Amniotic stem cell (primary cell): Measurements from ENCODE around the gene ADAMTSL1.

Experiments used
- DNase-seq: peaks from one replicate; lab custom pipeline; 2025; lab: John Stamatoyannopoulos, UW

Gene ADAMTSL1

DNA sequence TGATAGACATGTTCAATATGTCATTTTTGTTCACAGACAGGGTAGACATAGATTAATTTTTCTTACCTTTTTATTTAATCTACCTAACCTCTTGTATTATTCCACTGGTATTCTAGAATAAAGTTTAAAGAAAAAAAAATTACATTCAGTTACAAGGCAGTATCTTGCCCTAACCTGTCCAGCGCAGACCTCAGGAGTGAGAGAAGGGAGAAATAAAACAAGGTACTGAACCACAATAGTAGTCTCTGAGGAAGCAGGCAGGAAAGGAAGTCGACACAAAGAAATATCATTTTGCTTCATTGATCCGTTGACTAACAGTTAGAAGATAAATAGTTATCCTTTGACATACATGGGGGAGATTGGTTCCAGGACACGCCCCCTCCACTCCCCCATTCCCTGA, 12.5 kb upstream of the ADAMTSL1 start:
- no peak for DNase-seq

DNA sequence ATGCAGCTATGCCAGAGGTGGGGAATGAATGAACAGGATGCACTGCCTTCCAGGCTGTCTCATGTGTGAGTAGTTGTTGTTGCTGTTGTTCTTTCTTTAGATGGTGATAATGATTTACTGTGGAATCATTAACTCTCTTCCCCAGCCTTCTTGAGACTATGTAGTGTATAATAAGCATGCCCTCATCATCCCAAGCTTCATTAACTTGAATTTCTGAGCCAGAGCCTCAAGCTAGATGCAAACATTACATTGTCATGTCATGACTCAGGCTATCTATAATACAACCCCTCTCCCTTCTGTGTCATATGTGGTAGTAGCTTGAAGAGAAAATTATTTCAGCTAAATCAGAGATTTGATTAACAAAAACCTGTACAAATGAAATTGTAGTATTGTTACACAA, 10.0 kb upstream of the ADAMTSL1 start:
- DNase-seq: no peak

DNA sequence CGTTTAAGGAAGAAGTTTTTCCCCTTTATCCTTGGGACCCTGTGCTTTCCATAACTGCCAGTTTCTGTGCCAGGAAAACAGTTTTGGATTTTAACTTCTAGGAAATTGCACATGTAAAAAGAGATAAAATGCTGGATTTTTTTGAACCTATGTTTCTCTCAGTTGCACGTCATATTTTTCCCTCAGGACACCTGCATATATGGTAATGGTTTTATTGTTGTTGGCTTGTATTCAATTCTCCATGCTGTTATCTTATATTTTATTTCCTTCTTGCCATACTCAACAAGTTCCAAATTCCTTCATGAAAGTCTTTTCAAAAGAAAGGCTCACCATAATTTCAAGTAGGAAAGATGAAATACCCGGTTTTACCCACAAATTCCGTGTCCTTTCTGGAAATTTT, 7.9 kb upstream of the ADAMTSL1 start:
- no peak for DNase-seq

DNA sequence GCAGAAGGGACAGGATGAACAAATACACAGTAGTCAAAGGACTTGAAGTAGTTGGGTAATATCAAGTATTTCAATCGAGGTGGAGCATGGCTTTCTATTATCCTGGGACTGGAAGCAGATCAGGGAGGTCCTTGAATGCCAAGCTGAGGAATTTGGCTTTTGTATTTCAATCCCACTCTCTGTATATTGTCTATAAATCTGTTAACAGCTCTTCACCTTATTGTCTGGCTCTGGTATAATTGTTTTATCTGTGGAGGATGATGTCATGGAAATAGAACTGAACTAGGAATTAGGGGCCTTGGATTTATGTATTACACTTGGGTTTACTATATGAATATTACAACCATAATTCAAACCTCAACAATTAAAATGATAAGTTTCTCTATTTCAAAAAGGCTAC, 6.3 kb upstream of the ADAMTSL1 start:
- DNase-seq: no peak

DNA sequence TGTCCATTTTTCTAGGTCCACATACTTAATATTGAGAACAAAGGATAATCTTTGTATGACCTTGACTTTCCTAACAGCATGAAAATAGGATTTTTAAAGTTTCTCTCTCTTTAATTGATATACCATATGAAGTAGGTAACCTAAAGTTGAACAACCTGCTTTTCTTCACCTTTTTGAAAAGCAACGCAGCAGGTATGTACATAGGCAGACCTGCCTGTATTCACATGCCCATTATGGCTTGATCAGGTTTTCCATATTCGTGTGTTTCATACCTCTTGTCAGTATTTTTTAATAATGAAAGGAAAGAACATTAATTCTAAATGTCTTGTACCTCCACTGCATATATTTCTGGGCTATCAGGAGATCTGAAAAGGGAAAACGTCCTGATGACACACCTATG, 1.5 kb upstream of the ADAMTSL1 start:
- DNase-seq: no peak

DNA sequence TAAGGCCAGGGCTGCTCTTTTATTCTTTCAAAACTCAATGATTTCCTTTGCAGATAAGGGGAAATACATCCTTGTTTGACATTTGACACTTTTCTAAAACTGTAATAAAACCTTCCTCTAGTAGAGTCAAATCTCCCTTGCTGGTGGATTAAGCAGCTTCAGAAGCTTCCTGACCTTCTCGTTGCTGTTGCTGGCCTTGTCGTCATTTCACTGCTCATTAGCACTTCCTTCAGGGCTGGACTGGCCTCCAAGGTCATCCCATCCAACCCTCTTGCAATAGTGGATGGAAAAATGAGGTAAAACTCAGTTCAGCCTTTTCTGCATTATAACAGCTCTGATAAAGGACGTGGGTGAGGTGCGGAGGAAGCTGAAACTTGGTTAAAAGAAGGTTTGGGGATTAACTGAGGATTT, 1.1 kb upstream of the ADAMTSL1 start:
- no peak for DNase-seq

DNA sequence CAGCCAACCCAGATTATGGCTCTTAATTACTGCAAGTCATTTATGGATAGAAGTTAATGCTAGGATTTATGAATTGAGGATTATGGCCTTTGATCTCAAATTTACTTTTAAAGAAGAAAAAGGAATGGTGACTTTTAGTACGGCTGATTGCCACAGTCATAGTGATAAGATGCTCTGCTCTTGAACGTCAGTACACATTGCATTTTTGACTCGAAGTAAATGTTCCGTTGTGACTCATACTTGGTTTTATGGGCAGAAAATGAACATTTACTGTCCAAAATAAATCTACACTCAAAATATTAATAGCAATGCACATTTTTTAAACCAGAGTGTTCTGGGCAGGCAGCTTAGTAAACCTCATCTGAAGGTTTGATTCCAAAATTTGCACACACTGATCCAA, 830 bp downstream of the ADAMTSL1 start:
- peak; percentile 29 for DNase-seq

DNA sequence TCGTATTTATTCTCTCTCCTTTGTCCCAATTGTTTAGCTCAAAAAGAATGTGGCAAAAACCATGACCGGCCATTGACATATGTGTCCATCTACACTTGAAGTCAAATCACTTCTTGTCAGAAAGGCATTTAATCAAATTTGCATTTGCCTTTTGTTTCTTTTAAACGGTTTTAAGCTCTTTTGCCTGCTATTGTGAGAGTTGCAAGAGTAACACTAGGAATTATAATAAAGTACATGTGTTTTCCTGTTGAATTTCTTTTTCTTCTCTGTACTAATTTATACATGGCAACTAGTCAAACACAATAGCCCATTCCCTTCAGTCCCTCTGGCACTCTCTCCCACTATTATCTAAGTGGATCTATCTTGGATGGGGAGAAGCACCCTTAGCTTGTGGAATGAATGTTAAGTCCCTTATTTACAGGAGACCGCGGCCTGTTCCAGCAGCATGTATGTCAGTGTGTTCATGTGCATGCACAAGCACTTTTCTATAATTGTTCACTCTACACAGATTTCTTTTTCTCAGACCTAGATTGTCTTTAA, 3.2 kb downstream of the ADAMTSL1 start:
- no peak for DNase-seq

DNA sequence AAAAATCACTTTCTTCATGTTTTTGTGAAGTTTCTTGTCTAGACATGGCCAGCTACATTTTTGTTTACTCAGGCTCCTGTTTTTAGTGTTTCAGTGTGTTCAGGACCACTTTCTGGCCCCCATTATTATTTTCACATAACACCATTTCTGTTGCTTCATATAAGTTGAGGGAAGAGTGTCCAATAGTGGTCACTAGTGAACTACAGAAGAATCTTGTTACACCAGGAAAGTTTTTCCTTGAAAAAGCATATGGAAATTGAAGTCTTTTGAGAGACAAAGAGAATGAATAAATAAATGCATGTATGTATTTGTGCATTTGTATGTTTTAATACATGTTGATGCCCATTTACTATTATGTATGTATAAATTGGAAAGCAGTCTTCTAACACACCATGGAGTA, 3.8 kb downstream of the ADAMTSL1 start:
- no peak for DNase-seq

DNA sequence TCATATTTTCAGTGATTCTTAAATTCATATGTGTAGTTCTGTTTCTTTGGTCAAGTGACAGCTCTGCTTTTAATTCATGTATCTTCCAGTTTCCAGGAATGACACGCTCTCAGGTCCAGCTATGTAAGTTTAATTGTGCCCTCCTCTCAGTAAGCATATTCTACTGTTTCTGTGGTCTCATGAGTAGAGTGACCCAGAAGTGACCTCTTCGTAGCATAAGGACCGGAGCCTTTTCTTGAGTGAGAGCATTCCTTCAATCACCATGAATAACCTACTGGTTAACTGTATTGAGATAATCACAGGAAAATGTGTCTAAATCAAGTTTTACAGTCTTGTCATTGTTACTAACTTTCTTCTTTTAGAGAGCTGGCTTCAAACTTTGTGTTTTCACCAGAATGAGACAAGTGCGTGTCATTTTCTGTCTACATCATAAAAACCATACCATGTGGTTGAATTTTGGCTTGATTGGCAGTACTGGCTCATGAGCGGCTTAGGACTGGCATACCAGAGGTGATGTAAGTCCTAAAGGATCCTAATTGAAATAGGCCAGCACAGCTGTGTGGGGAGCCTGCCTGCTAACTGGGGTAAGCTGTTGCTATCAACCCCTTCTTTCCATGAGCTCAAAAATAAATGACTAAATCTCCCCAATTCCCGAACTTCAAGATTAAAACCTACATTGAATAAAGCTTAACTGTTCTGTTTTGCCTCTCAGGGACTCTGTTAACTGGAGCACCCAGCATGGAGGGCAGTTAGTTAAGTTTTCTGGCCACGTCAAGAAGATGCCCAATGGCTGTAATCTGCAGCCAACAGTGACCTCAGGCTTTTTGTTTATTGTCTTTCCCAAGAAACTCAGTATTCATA, 4.8 kb downstream of the ADAMTSL1 start:
- DNase-seq: no peak

DNA sequence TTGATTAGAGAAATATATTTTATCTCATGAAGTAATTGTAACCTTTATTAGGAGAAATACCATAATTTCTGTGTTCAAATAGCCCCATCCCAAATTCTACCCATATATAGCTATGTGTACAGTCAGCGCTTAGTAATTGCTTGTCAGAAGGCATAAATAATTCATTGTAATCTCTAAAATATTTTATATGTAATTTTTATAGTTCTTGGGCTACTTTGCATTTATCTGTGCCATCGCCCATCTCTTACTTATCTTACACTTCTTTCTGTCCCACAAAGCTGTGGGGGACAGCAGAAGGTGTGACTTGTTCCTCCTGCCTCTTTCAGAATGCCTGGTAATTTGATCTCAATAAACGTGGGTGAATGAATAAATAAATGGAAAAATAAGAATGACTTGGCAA, 5.5 kb downstream of the ADAMTSL1 start:
- DNase-seq: no peak

DNA sequence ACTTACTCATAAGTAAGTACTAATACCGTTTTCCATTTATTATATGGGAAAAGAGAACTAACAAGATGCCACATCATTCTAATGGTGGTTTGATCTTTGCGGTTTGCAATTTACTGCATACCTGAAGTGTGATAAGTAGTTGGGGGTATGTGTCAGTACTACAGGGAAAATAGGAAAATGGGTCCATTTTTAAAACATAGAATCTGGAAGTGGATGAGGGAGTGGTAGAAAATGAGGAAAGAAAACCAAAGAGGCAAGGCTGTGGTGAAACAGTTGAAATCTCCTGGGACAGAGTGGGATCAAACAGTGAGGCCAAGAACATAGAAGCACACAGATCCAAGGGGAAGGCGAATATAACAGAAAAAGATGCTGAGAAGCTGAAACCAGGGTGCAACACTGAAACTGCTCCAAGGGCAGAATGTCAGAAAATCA, 6.7 kb downstream of the ADAMTSL1 start:
- DNase-seq: peak; percentile 19

DNA sequence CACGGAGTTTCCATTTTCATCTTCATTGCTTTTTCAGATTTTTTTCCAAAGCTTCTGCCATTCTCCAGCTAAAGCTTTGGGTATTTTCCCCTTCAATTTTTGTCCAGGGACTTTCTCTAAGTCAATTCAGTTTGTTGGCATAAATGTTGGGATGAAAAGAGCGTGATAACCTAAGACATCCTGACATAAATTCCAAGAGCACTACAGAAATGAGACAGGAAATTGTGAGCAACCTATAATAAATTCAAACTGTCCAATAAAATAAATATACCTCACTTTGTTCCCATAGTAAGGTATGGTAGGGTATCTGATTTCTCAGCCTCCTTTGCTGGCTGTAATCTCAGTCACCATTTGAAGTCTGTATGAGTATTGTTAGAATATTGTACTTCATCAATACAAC, 8.4 kb downstream of the ADAMTSL1 start:
- no peak for DNase-seq

DNA sequence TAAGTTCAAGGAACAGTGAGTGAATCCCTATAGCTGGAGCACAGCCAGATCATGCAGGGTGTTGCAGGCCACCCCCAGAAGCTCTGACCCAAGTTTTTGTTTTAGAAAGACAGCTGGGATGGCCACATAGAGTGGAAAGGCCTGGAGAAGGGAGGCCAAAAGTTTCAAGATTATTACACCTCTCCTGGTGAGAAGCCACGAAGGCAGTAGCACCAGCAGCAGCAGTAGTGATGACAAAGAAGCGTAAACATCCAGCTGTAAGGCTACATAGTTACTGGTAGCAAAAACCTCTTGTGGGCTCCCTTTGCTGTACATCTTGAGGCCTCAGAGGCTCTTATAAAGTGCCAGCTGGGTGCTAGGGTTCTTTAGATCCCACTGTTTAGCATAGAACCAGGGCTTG, 11.8 kb downstream of the ADAMTSL1 start:
- DNase-seq: no peak

DNA sequence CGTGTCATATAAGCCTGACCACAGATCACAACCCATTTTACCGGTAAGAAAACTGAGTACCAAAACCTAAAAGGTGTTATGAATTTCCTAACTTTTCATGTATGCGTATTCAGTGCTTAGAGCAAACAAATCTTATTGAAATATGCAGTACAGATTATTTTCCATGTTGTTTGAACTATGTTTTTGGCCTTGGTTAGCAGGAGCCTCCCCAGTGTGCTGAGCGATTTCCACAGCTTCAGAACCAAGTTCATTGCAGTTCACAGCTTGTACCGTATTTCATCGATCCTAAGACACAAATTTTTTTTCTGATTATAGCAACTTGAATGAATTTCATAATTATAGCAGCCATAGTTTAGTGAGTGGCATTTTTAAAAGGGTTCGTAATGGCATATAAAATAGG, 13.7 kb downstream of the ADAMTSL1 start:
- no peak for DNase-seq

DNA sequence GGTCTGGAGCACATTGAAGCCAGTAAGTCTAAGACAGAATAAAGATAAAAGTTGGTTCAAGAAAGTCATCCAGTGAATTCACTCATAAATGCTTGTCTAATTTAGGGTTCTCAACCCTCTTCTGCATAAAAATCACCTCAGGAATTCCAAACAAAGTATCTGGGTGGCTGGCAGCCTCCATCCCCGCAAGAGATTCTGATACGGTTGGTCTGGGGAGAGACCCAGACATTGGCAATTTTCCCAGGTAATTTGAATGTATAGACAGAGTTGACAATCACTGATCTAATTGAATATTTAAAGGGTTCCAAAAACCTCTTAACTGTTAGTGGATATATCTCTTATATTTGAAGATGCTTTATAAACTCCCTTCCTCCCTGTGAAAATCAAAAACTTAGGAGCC, 14.9 kb downstream of the ADAMTSL1 start:
- no peak for DNase-seq

DNA sequence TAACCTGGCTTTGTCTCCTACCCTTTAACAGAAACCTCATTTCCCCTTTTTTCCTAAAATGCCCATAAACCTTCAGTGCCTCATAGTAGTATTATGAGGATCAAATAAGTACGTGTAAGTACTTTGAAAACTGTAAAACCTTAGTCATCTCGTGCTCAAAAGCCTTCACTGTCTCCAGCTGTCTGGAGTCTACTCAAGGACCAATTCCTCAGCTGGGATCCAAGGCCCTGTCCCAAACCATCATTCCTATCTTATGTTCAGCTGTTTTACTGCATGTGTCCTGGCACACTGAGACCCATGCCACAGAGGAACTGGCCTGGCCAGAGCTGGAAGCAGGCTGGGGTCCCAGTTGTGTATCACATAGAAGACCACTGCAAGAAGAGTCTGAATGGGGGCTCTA, 15.9 kb downstream of the ADAMTSL1 start:
- no peak for DNase-seq

DNA sequence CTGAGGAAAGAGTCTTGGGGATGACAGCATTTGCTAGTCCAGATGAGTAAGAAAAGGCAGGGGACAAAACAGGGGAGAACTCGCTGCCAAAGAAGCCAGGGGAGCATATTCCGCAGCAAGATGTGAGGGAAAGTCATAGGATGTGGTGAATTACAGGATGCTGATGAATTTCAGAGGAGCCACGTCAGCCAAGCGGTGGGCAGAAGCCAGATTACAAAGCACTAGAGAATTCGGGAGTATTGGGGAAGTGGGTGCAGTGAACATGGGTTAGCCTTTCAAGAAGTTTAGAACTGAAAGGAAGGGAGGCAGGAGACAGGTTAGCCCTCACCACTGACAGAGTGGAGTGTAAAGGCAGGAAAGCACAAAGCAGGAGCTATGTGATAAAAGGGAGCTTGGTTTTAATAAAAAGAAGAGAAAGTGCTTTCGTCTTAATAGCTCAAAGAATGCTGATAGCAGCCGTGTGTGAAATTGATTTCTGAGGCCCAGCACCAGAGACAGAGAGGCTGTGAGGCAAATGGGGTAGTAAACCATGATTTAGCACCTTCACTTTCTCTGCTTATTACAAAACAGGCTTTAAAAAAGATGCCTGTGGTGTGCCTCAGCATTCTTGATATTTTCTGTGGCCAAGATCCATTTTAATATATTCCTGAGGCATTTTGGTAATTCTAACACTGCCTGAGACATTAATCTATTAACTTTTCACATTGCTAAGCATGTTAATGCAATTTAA, 16.9 kb downstream of the ADAMTSL1 start:
- DNase-seq: peak; percentile 90

DNA sequence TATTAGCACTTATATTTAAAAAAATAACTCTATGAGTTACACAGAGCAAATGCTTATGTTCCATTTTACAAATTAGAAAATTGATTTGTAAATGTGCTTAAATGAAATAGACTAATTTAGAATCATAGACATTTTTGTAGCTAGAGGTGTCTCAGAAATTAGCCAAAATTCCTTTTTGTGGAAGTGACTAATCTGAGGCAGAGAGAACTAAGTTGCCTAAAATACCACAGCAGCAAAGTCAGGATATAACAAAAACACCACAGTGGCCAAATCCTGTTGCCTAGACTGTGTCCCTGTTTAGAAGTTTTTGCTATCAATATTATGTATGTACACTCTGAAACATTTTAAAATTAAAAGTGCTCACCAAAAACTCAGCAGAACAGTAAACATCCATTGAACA, 18.7 kb downstream of the ADAMTSL1 start:
- DNase-seq: no peak

DNA sequence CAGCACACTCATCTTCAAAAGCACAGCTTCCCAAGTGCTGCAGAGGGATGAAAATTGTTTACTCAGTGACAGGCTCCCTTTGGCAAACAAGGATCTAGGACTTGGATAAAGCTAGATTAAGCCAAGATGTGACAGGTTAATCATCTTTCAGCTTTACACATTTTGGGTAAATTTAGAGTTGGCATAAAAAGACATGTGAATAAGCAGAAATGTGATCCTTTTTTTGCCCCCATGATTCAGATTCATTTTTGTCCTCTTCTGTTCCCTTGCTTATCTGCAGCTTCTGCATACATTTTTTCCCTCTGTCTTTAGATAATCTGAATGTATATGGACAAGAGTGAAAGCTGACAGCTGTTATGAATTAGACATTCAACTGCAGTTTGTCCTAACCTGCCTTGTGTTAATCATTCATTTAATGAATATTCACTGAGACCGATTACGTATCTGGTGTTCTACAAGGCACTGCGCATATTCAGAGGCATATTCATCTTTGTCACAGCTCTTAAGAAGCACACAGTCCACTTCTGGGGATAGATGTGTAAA, 19.6 kb downstream of the ADAMTSL1 start:
- no peak for DNase-seq

DNA sequence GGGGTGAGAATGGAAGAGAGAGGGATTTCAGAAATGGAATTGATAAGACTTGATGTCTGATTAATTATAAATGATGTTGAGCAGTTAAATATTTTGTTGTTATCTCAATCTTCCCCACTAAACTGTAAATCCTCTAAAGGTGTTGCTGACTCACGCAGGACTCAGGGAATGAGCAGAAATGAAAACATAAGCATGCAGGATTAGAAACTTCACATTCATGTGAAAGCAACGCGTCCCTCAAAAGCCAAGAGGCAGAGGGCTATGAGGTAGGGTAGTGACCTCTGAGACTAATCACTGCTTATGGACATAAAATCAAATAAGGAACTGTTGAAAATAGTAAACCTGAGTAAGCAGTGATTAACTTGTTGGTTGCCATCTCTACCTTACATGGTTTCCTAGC, 21.1 kb downstream of the ADAMTSL1 start:
- no peak for DNase-seq

DNA sequence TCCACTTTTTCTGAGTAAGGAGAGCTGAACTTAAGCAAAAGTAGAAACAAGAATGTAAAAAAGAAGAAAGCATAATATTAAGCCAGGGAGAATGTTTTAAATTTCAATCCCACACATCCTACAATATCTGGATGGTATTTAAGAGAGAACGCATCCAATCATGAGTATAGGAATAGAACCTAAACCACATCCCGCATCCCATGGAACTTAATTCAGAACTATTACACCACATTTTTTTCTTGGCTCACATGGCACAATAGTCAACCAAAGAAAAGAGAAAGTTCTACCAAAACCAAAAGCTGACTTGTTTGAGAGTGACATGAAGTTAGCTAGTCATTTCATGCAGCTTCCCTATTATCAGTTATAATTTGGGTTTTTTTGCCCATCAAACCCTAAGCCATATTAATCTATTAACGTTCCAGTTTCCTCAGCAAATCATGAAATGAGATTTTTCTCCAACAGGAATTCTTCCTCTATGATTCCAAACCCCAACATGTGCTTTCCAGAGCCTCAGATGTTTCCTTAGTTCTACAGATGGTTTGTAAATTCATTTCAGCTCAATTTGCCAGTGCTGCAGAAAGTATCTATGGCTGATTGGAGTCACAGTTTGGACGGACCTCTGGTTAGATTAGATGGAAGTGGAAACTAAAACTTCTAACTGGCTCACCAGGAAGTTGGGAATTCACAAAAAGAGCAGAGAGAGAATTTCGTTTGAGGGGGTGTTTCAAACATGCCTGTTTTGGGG, 22.5 kb downstream of the ADAMTSL1 start:
- DNase-seq: no peak
